Type B pancreatic cell (in vitro differentiated cells): Measurements from ENCODE around the gene ESYT3. TPM values are rescaled to one million over a fixed set of nuclear protein-coding genes. Genes with fewer than 3 reads are reported as not detected.

ENCODE experiments used
- DNase-seq: peaks from one replicate; pipeline ENCODE4 v3.0.0; 2021; ENCODE audit warnings: mixed read lengths; ENCODE audit not compliant: unreplicated experiment; ENCODE audit errors: extremely low spot score
- H3K27ac Mint-ChIP-seq: 2 replicates; pipeline ENCODE4 v1.8.0; 2021; ENCODE audit warnings: mild to moderate bottlenecking, mixed read lengths
- H3K27me3 Mint-ChIP-seq: 2 replicates; pipeline ENCODE4 v1.8.0; 2021; ENCODE audit warnings: mixed read lengths
- H3K36me3 Mint-ChIP-seq: 2 replicates; pipeline ENCODE4 v1.8.0; 2021; ENCODE audit warnings: mixed read lengths
- H3K4me1 Mint-ChIP-seq: one replicate; pipeline ENCODE4 v1.8.0; 2021; ENCODE audit warnings: mixed read lengths; ENCODE audit not compliant: unreplicated experiment
- H3K4me3 Mint-ChIP-seq: 2 replicates; pipeline ENCODE4 v1.8.0; 2021; ENCODE audit warnings: mild to moderate bottlenecking, mixed read lengths
- H3K9me3 Mint-ChIP-seq: 2 replicates; pipeline ENCODE4 v1.8.0; 2021; ENCODE audit warnings: mixed read lengths
- CTCF ChIP-seq: fragments of 200-600 bp; sonication (generic); conservative IDR thresholded peaks from 2 replicates; pipeline ENCODE4 v1.5.0; 2021; ENCODE audit warnings: antibody characterized with exemption, mild to moderate bottlenecking
- total RNA-seq: library from RNA; stranded (reverse); gene quantifications from 2 replicates; pipeline ENCODE4 v1.2.1, GENCODE V29; 2021; ENCODE audit warnings: low replicate concordance

The ESYT3 gene
- total RNA-seq, 1 donor from 2014 or later = 2.0 TPM

DNA sequence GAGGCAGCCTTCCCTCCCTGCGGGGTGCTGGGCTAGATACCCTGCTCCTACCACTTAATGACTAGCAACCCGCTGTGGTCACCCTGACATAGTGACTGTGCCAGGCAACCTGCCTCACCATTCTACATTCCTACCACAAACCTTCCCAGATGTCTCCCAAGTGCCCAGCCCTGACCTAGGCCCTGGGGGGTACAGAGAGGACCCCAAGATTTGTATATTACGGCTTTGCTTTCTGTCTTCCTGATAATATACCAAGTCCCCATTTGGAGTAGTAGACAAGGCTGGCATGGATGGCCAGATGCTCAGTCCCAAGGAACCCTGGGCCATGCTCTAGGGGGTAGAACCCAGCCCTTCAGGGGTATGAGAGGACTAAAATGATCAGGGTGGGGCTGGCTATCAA is 31.0 kb downstream of the ESYT3 start:
- no peak for DNase-seq
- Mint-ChIP-seq H3K9me3 (no peaks in the 10 kb centered on the region), H3K4me1 (peaks cover 9% of the 10 kb centered on the region), H3K36me3 (no peaks in the 10 kb centered on the region), H3K4me3 (no peak overlapping the region), H3K27ac (no peak overlapping the region), H3K27me3 (no peaks in the 10 kb centered on the region)
- no peak for TF ChIP-seq CTCF

GRCh38 chr3:138465925-138466324 is 31.5 kb downstream of the ESYT3 start:
- no peak for DNase-seq
- Mint-ChIP-seq H3K4me3 (no peak overlapping the region), H3K27ac (no peak overlapping the region), H3K4me1 (peaks cover 9% of the 10 kb centered on the region), H3K27me3 (no peaks in the 10 kb centered on the region), H3K9me3 (no peaks in the 10 kb centered on the region), H3K36me3 (no peaks in the 10 kb centered on the region)
- no peak for TF ChIP-seq CTCF

DNA sequence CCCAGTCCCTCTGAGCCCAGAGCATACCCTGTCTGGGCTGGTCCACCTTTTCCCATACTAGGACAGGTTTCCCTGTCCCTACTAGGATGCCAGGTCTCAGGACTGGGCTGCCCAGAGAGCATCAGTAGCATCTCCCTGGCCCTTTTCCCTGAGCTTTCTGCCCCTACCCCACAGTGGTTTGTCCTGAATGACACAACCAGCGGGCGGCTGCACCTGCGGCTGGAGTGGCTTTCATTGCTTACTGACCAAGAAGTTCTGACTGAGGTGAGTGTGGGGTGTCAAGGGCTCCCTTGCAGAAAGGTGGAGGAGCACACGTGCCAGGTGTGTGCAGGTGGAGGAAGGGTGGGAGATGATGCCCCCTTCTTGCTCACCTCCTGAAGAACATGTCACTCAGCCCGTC is 33.5 kb downstream of the ESYT3 start:
- no peak overlapping the region for H3K27ac Mint-ChIP-seq
- H3K4me1 Mint-ChIP-seq = peaks cover 9% of the 10 kb centered on the region
- no peaks in the 10 kb centered on the region for H3K36me3 Mint-ChIP-seq
- TF ChIP-seq CTCF = no peak
- no peak for DNase-seq
- no peaks in the 10 kb centered on the region for H3K27me3 Mint-ChIP-seq
- no peak overlapping the region for H3K4me3 Mint-ChIP-seq
- H3K9me3 Mint-ChIP-seq = no peaks in the 10 kb centered on the region

GRCh38 chr3:138468451-138468850 is 34.0 kb downstream of the ESYT3 start:
- Mint-ChIP-seq H3K4me1 (peaks cover 9% of the 10 kb centered on the region), H3K9me3 (no peaks in the 10 kb centered on the region), H3K27me3 (no peaks in the 10 kb centered on the region), H3K36me3 (no peaks in the 10 kb centered on the region), H3K27ac (no peak overlapping the region), H3K4me3 (no peak overlapping the region)
- no peak for TF ChIP-seq CTCF
- DNase-seq = no peak

- Mint-ChIP-seq H3K9me3 (no peaks in the 10 kb centered on the region), H3K27ac (no peak overlapping the region), H3K4me1 (peaks cover 9% of the 10 kb centered on the region), H3K36me3 (no peaks in the 10 kb centered on the region), H3K27me3 (no peaks in the 10 kb centered on the region), H3K4me3 (no peak overlapping the region)
- DNase-seq = no peak
- TF ChIP-seq CTCF = no peak
Observed at GRCh38 chr3:138468886-138469285, 34.5 kb downstream of the ESYT3 start.

- DNase-seq = no peak
- no peak overlapping the region for H3K4me3 Mint-ChIP-seq
- H3K27me3 Mint-ChIP-seq = no peaks in the 10 kb centered on the region
- peaks cover 9% of the 10 kb centered on the region for H3K4me1 Mint-ChIP-seq
- H3K9me3 Mint-ChIP-seq = no peaks in the 10 kb centered on the region
- TF ChIP-seq CTCF = no peak
- no peak overlapping the region for H3K27ac Mint-ChIP-seq
- no peaks in the 10 kb centered on the region for H3K36me3 Mint-ChIP-seq
Observed at GRCh38 chr3:138469874-138470273, 35.5 kb downstream of the ESYT3 start.
